Omental fat pad (tissue), 4 donors: ENCODE data around the gene FOXI3. TPM values are rescaled to one million over a fixed set of nuclear protein-coding genes. Genes with fewer than 3 reads are reported as not detected.
"Not testable (repeated sequence)": the region's sequence is repeated elsewhere in the genome, so short reads cannot be mapped to it uniquely, and the experiment has no call there.

Source experiments
- ATAC-seq: fragments of 150-250 bp; one replicate; pipeline ENCODE4 v1.9.1; 2016; ENCODE audit warnings: mild to moderate bottlenecking, moderate library complexity; ENCODE audit not compliant: low FRiP score
- DNase-seq: peaks from one replicate; pipeline ENCODE4 v3.0.0-alpha.2; 2019; ENCODE audit warnings: low spot score
- total RNA-seq, 4 donors: library from RNA; depleted of rRNA; stranded (reverse); fragments of >200 nt; gene quantifications; one replicate each; pipeline ENCODE4 v1.1.0, GENCODE V29; 2016
- TF ChIP-seq, protein P1 (sequence below), 3 donors: fragments of 450-650 bp; IDR thresholded peaks; one replicate each; pipeline ENCODE4 v1.5.1; 2016 to 2017; ENCODE audit warnings: antibody characterized with exemption in 3 of 3, mild to moderate bottlenecking in 3 of 3, moderate library complexity in 2 of 3

FOXI3 gene
- total RNA-seq, 4 donors from 2014 or later = not detected

- ATAC-seq (no peak), DNase-seq (no peak)
- TF ChIP-seq, protein P1, sequence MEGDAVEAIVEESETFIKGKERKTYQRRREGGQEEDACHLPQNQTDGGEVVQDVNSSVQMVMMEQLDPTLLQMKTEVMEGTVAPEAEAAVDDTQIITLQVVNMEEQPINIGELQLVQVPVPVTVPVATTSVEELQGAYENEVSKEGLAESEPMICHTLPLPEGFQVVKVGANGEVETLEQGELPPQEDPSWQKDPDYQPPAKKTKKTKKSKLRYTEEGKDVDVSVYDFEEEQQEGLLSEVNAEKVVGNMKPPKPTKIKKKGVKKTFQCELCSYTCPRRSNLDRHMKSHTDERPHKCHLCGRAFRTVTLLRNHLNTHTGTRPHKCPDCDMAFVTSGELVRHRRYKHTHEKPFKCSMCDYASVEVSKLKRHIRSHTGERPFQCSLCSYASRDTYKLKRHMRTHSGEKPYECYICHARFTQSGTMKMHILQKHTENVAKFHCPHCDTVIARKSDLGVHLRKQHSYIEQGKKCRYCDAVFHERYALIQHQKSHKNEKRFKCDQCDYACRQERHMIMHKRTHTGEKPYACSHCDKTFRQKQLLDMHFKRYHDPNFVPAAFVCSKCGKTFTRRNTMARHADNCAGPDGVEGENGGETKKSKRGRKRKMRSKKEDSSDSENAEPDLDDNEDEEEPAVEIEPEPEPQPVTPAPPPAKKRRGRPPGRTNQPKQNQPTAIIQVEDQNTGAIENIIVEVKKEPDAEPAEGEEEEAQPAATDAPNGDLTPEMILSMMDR (IDR thresholded peaks at IDR 0.05) = no peak
These were observed 10.0 kb downstream of the FOXI3 start for GRCh38 chr2:88442473-88442872.

- no peak for ATAC-seq
- TF ChIP-seq, protein P1 (IDR thresholded peaks at IDR 0.05) = no peak
- DNase-seq = no peak
These were observed 10.4 kb downstream of the FOXI3 start for GRCh38 chr2:88442061-88442460.

GRCh38 chr2:88437010-88437409 is 15.5 kb downstream of the FOXI3 start:
- TF ChIP-seq, protein P1 (IDR thresholded peaks at IDR 0.05) = no peak
- DNase-seq (no peak), ATAC-seq (no peak)

- DNase-seq = no peak
- no peak for ATAC-seq
- TF ChIP-seq, protein P1 (IDR thresholded peaks at IDR 0.05) = no peak
These were observed 22.6 kb downstream of the FOXI3 start for GRCh38 chr2:88429929-88430328.

DNA sequence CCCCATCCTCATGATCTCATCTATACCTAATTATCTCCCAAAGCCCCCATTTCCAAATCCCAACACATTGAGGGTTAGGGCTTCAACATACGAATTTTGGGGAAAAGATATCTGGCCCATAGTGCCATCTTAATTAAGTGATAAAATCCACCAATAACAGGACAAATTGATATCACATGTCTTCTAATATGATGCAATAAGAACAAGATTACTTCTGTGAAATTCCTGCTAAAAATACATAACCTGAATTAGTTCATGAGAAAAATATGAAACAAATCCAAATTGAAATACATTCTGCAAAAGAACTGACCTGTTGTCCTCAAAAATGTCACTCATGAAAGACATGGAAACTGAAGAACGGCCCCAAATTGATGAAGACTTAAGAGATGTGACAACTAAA is 28.8 kb downstream of the FOXI3 start:
- ATAC-seq (no peak), DNase-seq (no peak)
- TF ChIP-seq, protein P1 (IDR thresholded peaks at IDR 0.05) = no peak

DNA sequence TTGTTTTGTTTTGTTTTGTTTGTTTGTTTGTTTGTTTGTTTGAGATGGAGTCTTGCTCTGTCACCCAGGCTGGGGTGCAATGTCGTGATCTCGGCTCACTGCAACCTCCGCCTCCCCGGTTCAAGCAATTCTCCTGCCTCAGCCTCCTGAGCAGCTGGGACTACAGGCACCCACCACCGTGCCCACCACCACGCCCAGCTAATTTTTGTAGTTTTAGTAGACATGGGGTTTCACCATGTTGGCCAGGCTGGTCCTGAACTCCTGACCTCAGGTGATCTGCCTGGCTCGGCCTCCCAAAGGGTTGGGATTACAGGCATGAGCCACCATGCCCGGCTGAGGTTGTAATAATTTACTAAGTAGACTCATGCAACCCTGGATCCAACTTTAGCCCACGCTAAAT is 33.4 kb downstream of the FOXI3 start:
- ATAC-seq, DNase-seq: not testable (repeated sequence)

DNA sequence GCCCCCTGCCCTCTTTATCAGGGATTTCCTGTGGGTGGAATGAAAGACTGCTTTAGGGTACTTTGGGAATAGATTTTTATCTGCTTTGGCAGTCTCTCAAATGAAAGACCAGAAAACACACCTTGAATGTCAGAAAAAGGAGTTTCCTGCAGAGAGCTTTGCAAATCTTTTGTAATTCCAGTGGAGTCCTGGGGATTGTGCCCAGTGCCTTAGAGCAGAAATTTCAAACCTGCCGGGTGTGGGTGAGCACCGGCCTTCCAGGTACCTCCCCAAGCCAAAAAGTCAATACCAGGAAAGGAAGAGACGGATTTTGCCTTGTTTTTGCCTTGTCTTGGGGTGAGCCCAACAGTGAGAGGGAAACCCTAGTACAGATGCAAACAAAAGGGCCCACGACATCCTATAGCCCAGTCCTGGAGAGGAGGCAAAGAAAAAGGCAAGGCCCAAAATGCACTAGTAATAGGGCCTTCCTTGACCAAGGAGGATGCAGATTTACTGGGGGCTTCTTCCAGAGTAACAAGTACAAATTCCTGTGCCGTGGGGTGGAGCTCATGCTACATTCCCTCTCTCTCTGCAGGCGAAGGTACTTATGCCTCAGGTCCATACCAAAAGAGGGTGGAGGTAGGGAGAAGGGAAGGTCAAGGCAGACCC is 36.4 kb downstream of the FOXI3 start:
- TF ChIP-seq, protein P1 (IDR thresholded peaks at IDR 0.05) = no peak
- no peak for ATAC-seq
- no peak for DNase-seq

DNA sequence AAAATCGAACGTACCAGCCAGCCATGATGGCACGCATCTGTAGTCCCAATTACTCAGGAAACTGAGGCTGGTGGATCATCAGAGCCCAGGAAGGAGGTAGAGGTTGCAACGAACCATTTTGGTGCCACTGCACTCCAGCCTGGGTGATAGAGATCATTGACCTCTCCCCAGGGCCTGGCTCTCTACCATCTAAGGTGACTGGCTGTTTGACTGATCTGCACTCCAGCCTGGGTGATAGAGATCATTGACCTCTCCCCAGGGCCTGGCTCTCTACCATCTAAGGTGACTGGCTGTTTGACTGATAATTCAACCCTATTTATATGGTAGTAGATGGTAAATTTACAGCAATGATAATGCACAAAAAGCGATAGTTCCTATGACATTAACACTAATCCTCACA is 43.6 kb downstream of the FOXI3 start:
- not testable (repeated sequence) for DNase-seq, ATAC-seq
